NCI-H524 (cell line): Measurements from ENCODE around the gene NHS.

Experiments used
- DNase-seq, 2 experiments: peaks; one replicate each; lab custom pipeline; 2025; lab: John Stamatoyannopoulos, UW

NHS gene

DNA sequence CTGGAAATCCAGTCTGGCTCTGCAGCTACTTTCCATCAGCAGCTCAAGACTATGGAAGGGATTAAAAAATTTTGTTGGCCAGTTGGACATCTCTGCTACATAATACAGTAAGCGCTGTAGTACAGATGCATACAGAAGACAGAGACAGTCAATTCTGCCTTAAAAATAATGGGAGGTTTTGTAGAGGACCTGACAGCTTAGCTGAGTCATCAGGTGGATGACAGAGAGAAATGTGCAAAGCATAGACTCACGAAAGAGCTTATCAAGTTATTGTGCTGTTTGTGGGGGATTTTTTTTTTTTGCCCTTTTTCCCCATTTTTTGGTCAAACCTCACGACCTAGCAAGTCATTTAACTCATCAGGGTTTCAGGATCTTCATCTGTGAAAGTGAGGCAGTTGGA is 213.3 kb downstream of the NHS start:
- no peak for DNase-seq

DNA sequence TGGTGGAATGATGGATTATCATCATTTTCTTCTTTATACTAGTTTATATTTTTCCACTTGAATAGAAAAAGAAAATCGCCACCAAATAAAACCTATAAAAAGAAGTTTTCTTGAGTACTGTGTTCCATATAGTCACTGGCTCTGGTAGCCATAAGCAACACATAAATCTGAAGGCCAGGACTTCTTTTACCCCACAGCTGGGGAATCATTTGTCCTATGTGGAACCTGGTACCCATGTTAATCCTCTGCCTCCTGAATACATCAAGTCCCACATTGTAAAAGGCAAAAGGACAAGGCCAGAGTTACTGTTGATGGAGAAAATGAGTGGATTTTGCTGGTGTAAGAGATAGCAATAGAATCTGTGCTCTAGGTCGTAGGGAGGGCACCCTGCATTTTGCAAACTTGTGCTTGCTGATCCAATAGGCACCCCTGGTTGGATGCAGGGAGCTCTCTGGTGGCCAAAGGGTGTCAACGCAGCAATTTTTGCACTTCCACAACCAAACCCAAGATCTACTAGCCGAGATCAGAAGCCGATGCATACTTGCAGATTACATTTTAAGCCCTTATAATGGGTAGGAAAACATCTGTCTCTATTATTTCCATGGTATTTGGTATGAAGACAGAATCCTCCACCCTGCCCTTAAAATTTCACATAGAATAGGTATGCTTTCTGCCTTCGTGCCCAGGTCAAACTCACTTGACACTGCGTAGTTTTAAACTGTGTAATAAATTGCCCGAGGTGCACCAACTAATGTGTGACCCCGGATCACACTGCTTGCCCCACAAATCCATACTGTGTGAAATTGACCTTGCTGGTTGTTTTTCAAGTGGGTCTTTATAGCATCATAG is 216.1 kb downstream of the NHS start:
- DNase-seq: peak; percentile 74 to 87

GRCh38 chrX:17591741-17592110 is 216.7 kb downstream of the NHS start:
- DNase-seq: no peak

DNA sequence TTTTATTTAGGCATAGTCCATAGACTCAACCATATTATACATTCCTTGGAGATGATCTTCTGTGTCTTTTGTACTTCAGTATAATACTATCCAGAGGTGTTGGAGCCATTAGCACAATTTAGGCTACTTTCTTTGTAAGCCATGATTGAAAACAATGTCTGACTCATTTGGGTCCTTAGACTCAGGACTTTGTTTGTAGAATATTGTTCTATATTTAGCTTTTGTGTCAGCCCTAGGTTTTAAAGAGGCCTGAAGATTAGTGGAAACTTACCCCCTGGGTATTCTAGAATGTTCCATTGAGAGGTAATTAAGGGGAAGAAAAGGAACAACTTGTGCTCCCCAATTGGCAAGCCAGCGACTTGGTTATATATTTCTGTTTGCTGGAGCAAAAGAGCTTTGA is 217.1 kb downstream of the NHS start:
- DNase-seq: no peak

DNA sequence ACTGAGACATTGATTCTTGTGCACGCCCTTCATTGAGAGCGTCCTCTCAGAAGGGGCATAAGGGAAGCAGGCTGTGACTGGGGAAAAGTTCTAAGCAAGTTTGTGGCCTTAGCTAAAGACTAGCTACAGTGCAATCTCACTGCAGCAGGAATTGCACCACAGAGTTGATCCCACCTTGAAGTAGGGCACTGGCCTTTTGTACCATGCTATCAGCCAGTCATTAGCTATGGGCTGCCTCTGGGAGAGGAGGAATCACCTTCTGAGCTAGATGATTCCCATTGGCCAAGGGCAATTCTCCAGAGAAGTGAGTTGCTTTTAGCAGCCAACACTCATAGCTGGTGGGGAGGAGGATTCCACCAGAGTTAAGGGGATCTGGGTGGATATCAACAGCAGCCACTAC is 219.7 kb downstream of the NHS start:
- no peak for DNase-seq

- DNase-seq: no peak
Measured at GRCh38 chrX:17595456-17596035, 220.5 kb downstream of the NHS start.

DNA sequence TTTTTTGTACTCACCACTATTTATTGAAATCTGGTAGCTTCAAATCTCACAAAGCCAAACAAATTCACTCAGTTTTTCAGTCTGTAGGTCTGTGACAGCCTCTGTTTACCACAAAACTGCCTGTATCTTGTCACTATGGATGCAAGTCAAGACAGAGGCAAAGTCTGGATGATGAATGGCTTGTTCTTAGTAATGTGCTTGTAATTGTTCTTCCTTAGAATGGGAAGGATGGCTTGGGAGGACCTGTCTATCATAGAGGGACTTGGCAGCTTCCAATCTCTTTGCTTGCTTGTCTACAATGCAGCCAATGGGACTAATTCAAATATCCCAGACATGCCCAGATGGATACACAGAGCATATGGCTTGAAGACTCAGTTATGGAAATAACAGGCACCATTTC is 221.1 kb downstream of the NHS start:
- DNase-seq: no peak

DNA sequence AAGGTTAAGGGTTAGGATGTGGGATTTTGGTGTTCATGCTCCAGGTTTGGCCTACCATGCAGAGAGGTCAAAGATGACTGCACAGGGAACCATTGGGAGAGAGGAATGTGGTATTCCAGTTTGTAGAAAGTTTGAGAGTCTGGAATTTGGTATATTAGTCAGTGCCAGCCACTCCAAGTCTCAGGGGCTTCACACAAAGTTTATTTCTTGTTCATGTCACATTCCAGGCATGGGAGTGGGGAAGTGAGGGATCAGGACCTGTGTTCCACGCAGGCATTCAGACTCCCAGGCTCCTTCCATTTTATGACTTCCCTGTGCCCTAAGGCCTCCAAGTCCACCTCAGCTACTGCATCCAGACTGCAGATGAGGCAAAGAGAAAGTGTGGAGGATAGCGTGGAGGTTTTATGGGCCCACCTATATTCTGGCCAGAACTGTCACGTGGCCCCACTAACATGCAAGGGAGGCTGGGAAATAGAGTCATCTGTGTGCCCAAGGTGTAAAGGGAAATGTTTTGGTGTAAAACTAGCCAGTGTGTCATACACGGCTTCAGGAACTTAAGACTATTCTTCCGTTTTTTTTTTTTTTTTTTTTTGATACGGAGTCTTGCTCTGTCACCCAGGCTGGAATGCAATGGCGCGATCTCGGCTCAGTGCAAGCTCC is 221.7 kb downstream of the NHS start:
- no peak for DNase-seq

DNA sequence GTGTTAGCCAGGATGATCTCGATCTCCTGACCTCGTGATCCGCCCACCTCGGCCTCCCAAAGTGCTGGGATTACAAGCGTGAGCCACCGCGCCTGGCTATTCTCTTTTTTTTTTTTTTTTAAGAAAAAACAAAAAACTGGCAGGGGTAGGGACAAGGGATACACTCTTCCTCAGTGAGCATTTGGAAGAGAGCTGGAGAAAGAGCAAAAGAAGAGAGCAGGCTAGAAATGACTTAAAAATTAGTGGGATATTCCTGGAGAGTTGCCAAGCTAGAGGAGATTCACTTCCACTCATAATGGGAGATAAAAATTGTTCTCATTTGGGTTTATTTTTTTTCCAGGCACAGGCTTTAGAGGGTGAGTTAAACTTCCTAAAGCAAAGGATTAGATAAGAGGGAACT is 222.3 kb downstream of the NHS start:
- no peak for DNase-seq

DNA sequence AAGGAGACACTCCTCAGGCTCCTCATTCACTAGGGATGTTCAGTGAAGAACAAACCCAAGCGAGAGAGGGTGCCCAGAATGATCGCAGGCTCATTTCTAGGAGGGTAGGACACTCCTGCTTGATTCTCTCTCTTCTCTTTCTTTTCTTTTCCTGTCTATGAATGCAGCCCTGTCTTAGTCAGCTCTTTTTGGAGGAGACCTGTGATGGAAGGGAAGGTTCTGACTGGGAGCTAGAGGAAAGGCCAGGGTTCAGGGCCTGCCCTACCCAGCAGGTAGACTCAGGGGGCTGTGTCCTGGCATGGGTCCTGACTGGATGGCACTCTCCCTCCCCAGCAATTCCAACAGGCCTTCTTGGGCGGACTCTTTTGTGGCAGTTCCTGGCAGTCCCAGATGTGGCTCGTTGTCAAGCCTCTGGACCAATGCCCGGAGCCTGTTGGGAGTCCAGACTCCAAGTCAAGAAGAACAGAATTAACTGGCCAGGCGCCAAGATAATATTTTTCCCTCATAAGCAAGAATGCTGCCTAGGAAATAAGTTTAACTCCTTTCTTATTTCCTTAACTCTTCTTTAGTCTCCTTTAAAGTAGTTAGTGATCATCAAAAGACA is 222.9 kb downstream of the NHS start:
- no peak for DNase-seq

- no peak for DNase-seq
Measured at GRCh38 chrX:17601441-17602200, 226.6 kb downstream of the NHS start.

GRCh38 chrX:17602245-17602644 is 227.2 kb downstream of the NHS start:
- DNase-seq: no peak

GRCh38 chrX:17603196-17603595 is 228.2 kb downstream of the NHS start:
- no peak for DNase-seq

DNA sequence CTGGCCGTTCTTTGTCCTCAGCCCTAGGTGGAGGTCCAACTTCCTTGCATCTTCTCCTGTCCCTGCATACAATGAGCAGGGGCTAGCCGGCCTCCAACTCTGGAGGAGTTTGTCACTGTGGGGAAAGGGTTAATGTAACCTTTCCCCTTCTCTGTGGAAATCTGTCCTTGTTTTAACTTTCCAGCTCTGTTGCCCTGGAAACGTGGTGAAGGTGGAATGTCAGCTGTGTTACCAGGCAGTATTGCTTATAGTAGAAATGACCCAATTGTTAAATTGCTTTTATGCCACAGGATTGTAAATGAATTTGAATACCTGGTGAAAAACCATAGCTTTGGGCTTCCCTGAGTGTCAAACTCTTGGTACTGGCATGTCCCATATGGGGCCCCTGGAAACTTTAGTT is 230.7 kb downstream of the NHS start:
- DNase-seq: no peak

DNA sequence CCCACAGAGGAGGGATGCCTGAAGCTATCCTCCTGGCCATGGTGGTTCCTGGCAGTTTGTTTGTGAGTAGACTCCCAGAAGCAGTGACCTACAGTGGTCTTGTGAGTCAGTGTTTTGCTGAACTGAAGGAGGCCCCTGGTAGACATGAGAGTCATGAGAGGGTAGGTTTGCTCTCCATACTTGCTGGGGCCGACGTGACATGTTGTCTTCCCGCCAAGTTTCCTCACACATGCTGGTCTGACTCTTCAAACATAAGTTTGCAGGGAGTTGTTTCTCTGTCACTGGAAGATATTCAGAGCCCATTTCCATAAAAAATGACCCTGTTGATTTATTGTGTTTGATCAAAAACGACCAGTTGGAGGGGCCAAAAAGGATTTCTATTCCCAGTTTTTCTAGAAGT is 231.2 kb downstream of the NHS start:
- no peak for DNase-seq

- no peak for DNase-seq
Measured at GRCh38 chrX:17608888-17609287, 233.9 kb downstream of the NHS start.

DNA sequence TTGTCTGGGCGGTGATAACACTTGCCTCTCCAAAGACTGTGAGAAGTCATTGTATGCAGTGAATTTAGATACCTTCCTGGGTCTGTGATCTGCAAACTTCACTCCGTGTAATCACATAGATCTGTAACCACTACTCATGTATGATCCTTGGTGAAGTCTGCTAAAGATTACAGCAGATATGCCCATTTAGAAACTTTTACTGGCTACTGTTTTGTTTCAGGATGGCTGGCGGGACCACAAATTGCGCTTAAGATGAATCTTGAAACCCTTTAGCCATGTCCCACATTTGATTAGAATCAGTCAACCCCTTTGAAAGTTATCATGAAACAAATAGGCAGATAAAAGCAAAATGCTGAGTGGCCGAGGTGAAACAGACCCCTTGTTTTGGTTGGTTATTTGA is 235.8 kb downstream of the NHS start:
- no peak for DNase-seq

- peak in 1 of 2 experiments; percentile 9 for DNase-seq
Measured at GRCh38 chrX:17613979-17614588, 239.1 kb downstream of the NHS start.

GRCh38 chrX:17616936-17617335 is 241.9 kb downstream of the NHS start:
- DNase-seq: peak in 1 of 2 experiments; percentile 14

DNA sequence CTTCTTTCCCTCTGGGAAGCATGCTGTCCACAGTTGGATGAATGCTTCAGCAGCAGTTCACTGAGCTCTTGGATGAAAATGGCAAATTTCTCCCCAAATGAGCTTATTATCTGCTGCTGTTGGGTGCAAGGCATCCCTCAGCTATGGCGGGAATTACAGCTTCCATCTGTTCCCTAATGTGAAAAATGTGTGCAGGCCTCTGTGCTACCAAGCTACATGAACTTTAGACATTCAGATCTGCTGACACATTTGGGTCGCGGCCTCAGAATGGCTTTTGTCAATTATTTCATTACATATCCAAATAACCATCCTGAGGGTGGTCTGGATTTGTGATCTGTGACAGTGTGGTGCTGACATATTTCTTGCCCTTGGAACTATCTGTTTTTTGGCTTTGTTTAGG is 242.8 kb downstream of the NHS start:
- DNase-seq: no peak

DNA sequence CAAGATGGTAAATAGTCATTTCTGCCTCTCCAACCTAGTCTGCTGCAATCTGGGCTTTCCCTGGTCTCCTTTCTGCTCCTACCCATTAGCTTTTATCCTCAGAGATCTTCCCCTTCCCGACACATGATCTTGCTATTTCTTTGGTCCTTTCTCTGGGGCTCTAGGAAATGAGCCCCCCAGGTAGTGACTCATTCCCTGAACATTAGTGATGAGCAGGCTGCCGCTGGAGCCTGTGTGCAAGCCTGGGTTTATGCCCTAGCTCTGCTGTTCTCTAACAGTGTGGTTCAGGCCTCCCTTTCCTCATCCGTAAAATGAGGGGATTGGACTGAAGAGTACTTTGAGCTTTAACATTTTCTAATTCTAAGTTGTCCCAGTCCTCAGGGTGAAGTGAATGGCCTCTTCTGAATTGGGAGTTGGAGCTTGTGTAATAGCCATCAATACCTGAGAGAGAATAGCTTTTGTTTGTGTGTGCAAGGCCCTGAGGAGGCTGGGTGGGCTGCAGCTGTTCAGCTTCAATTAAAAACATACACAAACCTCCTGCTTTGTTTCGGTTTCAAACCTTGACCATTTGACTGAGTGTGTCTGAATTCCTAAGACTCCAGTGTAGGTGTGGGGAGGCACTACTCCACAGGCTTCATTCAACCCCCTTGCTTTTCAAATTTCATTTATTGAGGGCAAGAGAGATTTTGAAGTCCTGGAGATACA is 246.7 kb downstream of the NHS start:
- DNase-seq: no peak
